AG04449 (cell line): ENCODE measurements around the gene KLF15.

Source experiments
- CTCF ChIA-PET: fragments of 350-600 bp; formaldehyde crosslinking; extraction: SDS; loops from one replicate; lab custom pipeline; 2021; ENCODE audit warnings: antibody characterized with exemption; lab: Yijun Ruan, JAX
- POLR2A ChIA-PET: fragments of 400-600, 350-600 bp; formaldehyde crosslinking; extraction: SDS; loops from one replicate; lab custom pipeline; 2020; ENCODE audit warnings: antibody characterized with exemption, inconsistent platforms; lab: Yijun Ruan, JAX
- DNase-seq: peaks from one replicate; pipeline ENCODE4 v3.0.0-alpha.2; 2010; ENCODE audit warnings: low read depth, low spot score
- H3K4me3 ChIP-seq: 2 replicates; pipeline ENCODE4 v1.5.1; 2011; ENCODE audit warnings: low read depth, mild to moderate bottlenecking, control low read depth, low read length
- TF ChIP-seq, protein P1 (sequence below): IDR thresholded peaks from one replicate; pipeline ENCODE4 v1.5.1; 2011; ENCODE audit warnings: mild to moderate bottlenecking, moderate library complexity, low read length, control low read depth, inconsistent platforms; ENCODE audit not compliant: insufficient read depth; ENCODE audit errors: missing control alignments

The KLF15 gene

DNA sequence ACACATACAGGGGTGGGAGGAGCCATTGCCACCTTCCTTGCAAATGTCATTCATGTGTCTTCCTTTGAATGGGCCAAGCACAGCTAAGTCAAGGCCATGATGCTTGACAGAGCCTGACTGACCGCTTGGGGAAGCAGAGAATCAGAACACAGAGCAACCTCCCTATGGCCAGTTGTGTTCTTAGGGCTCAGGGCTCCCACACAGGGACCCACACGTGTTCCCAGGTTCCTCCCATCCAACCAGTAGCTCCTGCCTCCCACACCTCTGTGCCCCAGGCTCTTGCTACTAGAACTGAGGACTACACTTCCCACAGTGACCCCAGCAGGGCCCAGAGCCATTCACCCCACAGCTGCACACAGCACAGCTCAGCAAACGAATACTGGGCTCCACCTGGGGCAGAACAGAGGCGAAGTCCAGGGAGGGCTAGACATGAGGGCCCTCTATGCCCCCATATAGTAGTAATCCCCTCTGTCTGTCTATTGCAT is 42.9 kb downstream of the KLF15 start:
- ChIA-PET CTCF (no interaction called here), POLR2A (no interaction called here)
- DNase-seq, result no peak
- H3K4me3 ChIP-seq, result no peak overlapping the region
- TF ChIP-seq, protein P1, sequence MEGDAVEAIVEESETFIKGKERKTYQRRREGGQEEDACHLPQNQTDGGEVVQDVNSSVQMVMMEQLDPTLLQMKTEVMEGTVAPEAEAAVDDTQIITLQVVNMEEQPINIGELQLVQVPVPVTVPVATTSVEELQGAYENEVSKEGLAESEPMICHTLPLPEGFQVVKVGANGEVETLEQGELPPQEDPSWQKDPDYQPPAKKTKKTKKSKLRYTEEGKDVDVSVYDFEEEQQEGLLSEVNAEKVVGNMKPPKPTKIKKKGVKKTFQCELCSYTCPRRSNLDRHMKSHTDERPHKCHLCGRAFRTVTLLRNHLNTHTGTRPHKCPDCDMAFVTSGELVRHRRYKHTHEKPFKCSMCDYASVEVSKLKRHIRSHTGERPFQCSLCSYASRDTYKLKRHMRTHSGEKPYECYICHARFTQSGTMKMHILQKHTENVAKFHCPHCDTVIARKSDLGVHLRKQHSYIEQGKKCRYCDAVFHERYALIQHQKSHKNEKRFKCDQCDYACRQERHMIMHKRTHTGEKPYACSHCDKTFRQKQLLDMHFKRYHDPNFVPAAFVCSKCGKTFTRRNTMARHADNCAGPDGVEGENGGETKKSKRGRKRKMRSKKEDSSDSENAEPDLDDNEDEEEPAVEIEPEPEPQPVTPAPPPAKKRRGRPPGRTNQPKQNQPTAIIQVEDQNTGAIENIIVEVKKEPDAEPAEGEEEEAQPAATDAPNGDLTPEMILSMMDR, result no peak

DNA sequence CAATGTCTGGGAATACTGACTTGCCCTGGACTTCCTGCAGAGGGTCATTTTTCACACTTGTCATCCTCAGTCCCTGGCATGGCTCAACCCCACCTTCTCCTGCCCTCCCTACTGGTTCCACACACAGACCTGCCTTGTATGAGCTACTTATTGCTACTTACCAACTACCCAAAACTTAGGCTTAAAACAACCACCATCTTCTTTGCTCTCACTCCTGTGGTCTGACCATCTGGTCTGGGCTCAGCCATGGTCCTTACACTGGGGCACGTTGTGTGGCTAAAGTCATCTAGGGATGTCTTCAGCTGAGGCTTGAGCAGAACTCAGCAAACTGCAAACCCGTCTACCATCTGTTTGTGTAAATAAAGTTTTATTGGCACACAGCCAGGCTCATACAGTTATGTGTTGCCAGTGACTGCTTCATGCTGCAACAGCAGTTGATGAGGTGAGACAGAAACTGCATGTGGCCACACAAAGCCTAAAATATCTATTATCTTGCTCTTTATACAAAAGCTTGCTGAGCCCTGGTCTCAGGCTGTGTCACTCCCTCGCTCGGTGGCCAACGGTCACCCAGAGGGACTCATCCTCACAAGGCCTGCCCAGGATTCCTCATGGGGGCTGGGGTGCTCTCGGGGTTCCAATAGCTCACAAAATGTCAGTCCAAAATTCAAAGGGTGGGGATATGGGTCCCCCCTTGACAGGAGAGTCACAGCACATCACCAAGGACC is 43.5 kb downstream of the KLF15 start:
- no peak for DNase-seq
- CTCF ChIA-PET, result no interaction called here

DNA sequence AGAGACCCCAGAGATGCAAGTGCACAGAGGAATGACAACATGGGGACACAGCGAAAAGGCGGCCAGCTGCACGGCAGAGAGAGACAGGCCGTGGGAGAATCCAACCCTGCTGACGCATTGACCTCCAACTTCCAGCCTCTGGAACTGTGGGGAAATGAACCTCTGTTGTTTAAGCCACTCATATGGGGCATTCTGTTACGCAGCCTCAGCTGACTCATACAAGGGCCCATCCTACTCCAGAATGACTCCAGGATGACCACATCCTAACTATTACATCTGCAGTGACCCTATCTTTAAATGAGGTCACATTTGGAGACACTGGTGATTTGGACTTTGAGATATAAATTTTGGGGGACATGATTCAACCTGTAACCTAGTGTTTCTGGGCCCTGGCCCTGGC is 44.0 kb downstream of the KLF15 start:
- H3K4me3 ChIP-seq, result no peak overlapping the region
- CTCF ChIA-PET, result no interaction called here
- no peak for DNase-seq
- TF ChIP-seq, protein P1, result no peak
- POLR2A ChIA-PET, result no interaction called here

More for the DNA sequence above, 43.5 kb downstream of the KLF15 start:
- no peak overlapping the region for H3K4me3 ChIP-seq
- POLR2A ChIA-PET, result no interaction called here
- TF ChIP-seq, protein P1, result no peak

DNA sequence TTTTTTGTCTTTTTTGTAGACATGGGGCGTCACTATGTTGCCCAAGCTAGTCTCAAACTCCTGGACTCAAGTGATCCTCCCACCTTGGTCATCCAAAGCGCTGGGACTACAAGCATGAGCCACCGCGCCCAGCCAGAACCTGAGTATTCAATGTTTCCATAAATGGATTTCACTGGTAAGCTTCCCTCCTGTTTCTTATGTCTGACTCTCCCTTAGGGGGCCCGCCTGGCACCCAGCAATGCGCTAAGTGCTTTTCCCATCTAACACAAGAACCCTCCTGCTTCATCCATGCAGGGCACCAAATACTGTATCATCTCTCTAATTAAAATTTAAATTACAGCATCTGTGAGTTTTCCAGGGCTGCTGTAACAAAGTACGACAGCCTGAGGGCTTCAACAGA is 44.9 kb downstream of the KLF15 start:
- TF ChIP-seq, protein P1, result no peak
- POLR2A ChIA-PET, result no interaction called here
- DNase-seq, result no peak
- CTCF ChIA-PET, result no interaction called here
- no peak overlapping the region for H3K4me3 ChIP-seq

DNA sequence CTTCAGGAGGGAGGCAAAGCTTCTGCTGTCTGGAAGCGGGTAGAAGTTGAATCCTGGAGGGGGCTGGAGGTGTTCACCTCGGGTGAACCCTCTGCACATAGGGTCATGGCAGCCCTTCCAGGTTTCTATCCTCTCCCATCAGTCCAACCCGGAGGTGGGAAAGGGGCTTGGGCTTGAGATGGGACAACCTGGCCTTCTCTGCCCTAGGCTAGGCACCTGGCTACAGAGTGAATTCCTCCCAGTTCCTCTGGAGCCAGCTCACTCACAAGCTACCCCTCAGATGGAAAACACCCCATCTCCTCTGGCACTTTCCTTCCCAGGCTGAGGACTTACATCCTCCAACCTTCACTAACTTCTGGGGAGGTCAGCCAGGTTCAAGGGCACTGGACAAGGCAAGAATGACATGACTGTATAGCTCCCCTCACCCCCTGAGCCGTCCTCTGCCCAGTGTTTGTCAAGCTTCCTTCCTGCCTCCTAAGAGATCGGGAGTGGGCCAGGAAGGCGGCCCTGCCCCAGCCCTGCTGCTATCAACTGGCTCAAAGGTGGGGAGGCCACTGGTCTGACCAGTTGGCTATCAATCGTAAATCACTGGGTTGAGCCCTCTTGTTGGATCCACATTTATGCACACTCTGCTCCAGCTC is 45.8 kb downstream of the KLF15 start:
- POLR2A ChIA-PET, result no interaction called here

DNA sequence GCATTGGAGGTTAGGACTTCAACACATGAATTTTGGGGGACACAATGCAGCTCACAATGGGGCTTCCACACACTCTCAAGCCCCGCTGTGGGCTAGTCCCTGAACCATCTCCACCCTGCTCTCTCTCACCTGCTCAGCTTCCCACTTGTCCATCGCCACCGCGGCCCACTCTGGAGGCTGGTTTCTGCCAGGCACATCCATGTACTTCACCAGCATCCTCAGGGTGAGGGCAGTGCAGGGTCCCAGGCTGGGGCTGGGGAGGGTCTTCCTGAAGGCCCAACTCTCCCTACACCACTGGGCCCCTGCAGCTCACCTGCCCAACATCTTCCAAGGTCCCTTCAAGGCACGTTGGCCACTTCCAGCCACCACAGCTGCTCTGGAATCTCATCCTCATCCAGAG is 46.4 kb downstream of the KLF15 start:
- TF ChIP-seq, protein P1, result no peak
- H3K4me3 ChIP-seq, result no peak overlapping the region
- ChIA-PET CTCF (no interaction called here), POLR2A (no interaction called here)
- no peak for DNase-seq

More for the DNA sequence above, 45.8 kb downstream of the KLF15 start:
- TF ChIP-seq, protein P1, result no peak
- H3K4me3 ChIP-seq, result no peak overlapping the region
- CTCF ChIA-PET, result no interaction called here
- DNase-seq, result no peak
